A549 (cell line): ENCODE results near the gene MGAT5B. TPM values are rescaled to one million over a fixed set of nuclear protein-coding genes. Genes with fewer than 3 reads are reported as not detected.
A peak's percentile ranks its signal among the peaks of the same experiment; 100 is the strongest.

ENCODE experiments used
- ATAC-seq, 2 experiments: fragments of 200-7000 bp in 1 of 2; fragments of >200 bp in 1 of 2; cut with Nextera tagmentation in 1 of 2; cut with Tn5 transposase in 1 of 2; 3 replicates each; pipeline versions ENCODE4 v1.8.0 to v1.9.1; 2018 to 2020; ENCODE audit warnings: mild to moderate bottlenecking in 1 of 2, moderate library complexity in 1 of 2
- CTCF ChIA-PET: fragments of 300-600 bp; sonication (Branson Sonifier 250); formaldehyde crosslinking; extraction: SDS; loops from one replicate; lab custom pipeline; 2021; ENCODE audit warnings: antibody characterized with exemption, inconsistent platforms; lab: Yijun Ruan, JAX
- POLR2A ChIA-PET: fragments of 350-600 bp; formaldehyde crosslinking; extraction: SDS; loops from one replicate; lab custom pipeline; 2021; ENCODE audit warnings: antibody characterized with exemption, inconsistent platforms; lab: Yijun Ruan, JAX
- DNase-seq, 2 experiments: peaks; one replicate each; pipeline versions ENCODE4 v3.0.0 to v3.0.0-alpha.2; 2011 to 2016; ENCODE audit warnings: low read depth in 1 of 2, low spot score in 1 of 2
- FAIRE-seq: peaks from 2 replicates; lab custom pipeline; 2011; peaks lifted over from hg19 to GRCh38; lab: Jason Lieb, UNC
- H3K27ac ChIP-seq, 2 experiments: fragments of >200 bp; sonication (Bioruptor Twin); formaldehyde crosslinking; 3 replicates each; pipeline ENCODE4 v1.5.1; 2016 to 2017
- H3K4me1 ChIP-seq: fragments of >200 bp; sonication (Bioruptor Twin); formaldehyde crosslinking; 3 replicates; pipeline ENCODE4 v1.6.1; 2016
- H3K4me2 ChIP-seq: fragments of >200 bp; sonication (Bioruptor Twin); formaldehyde crosslinking; 3 replicates; pipeline ENCODE4 v1.6.1; 2016
- H3K4me3 ChIP-seq: fragments of >200 bp; sonication (Bioruptor Twin); formaldehyde crosslinking; 3 replicates; pipeline ENCODE4 v1.5.1; 2016
- H3K9me3 ChIP-seq: fragments of >200 bp; sonication (Bioruptor Twin); formaldehyde crosslinking; 3 replicates; pipeline ENCODE4 v1.6.1; 2016
- ATOH8 ChIP-seq: fragments of 250-450 bp; sonication (Bioruptor Pico); IDR thresholded peaks from 2 replicates; pipeline ENCODE4 v1.5.0; 2020; ENCODE audit warnings: low read depth, mild to moderate bottlenecking, moderate library complexity
- CHD4 ChIP-seq: fragments of 200-600 bp; sonication (generic); IDR thresholded peaks from 2 replicates; pipeline ENCODE4 v1.6.1; 2016; ENCODE audit warnings: antibody characterized with exemption, mild to moderate bottlenecking, borderline replicate concordance
- CTCF ChIP-seq: fragments of >200 bp; sonication (Bioruptor Twin); formaldehyde crosslinking; IDR thresholded peaks from 3 replicates; pipeline ENCODE4 v1.5.1; 2016
- HES2 ChIP-seq: fragments of >200 bp; sonication (Bioruptor Twin); formaldehyde crosslinking; IDR thresholded peaks from 2 replicates; pipeline ENCODE4 v1.6.1; 2016
- MAFK ChIP-seq: fragments of 450-650 bp; IDR thresholded peaks from 2 replicates; pipeline ENCODE4 v1.6.1; 2014; ENCODE audit not compliant: partially characterized antibody
- MYC ChIP-seq: IDR thresholded peaks from 2 replicates; pipeline ENCODE4 v1.6.1; 2012; ENCODE audit warnings: mild to moderate bottlenecking, inconsistent platforms, low read length, improper control_type of control experiment, borderline replicate concordance
- NPAS2 ChIP-seq: fragments of 250-450 bp; sonication (Bioruptor Pico); IDR thresholded peaks from 2 replicates; pipeline ENCODE4 v1.8.0; 2022; ENCODE audit warnings: mild to moderate bottlenecking, moderate library complexity, borderline replicate concordance
- POLR2AphosphoS2 ChIP-seq: conservative IDR thresholded peaks from 2 replicates; pipeline ENCODE4 v1.6.1; 2012; ENCODE audit warnings: low read length, improper control_type of control experiment, inconsistent platforms
- RAD21 ChIP-seq, 2 experiments: fragments of >200 bp in 1 of 2; sonication (Bioruptor Twin) in 1 of 2; formaldehyde crosslinking in 1 of 2; IDR thresholded peaks in 1 of 2; conservative IDR thresholded peaks in 1 of 2; 2 replicates in 1 of 2; 3 replicates in 1 of 2; pipeline ENCODE4 v1.6.1; 2012 to 2018; ENCODE audit warnings: inconsistent platforms in 1 of 2
- RNF2 ChIP-seq: fragments of 200-600 bp; sonication (generic); IDR thresholded peaks from 2 replicates; pipeline ENCODE4 v1.6.1; 2016; ENCODE audit warnings: low read depth, mild to moderate bottlenecking, antibody characterized with exemption, moderate library complexity, borderline replicate concordance
- SMC3 ChIP-seq: fragments of >200 bp; sonication (Bioruptor Twin); formaldehyde crosslinking; IDR thresholded peaks from 3 replicates; pipeline ENCODE4 v1.6.1; 2018; ENCODE audit warnings: inconsistent platforms
- SREBF2 ChIP-seq: fragments of 450-650 bp; IDR thresholded peaks from 2 replicates; pipeline ENCODE4 v1.6.1; 2014; ENCODE audit warnings: mild to moderate bottlenecking, moderate library complexity
- ZC3H11A ChIP-seq: fragments of 450-650 bp; IDR thresholded peaks from 2 replicates; pipeline ENCODE4 v1.6.1; 2014; ENCODE audit warnings: antibody characterized with exemption, mild to moderate bottlenecking
- ZFP36 ChIP-seq: fragments of 450-650 bp; IDR thresholded peaks from 2 replicates; pipeline ENCODE4 v1.6.1; 2014; ENCODE audit warnings: borderline replicate concordance; ENCODE audit not compliant: partially characterized antibody
- WGBS: methylation state at CpG from one replicate; pipeline ENCODE4 v1.1.6; 2017; ENCODE audit errors: missing lambda C conversion rate; 5-methylcytosine and 5-hydroxymethylcytosine counted together
- polyA plus RNA-seq, 4 experiments: library from polyadenylated mRNA; depleted of rRNA in 3 of 4; stranded (reverse); fragments of >200 nt; fragmentation: RNase III in 1 of 4; extraction: RNeasy Plus Mini Kit Qiagen cat#74134 plus additional on column Dnase treatment in 1 of 4; gene quantifications; 2 replicates in 3 of 4; 3 replicates in 1 of 4; pipeline ENCODE4 v1.2.3, GENCODE V29; 2011 to 2017
- TF ChIP-seq, protein P1 (sequence below): fragments of 450-650 bp; IDR thresholded peaks from 2 replicates; pipeline ENCODE4 v1.6.1; 2014; ENCODE audit warnings: antibody characterized with exemption
- TF ChIP-seq, protein P2 (sequence below): fragments of >200 bp; sonication (Bioruptor Twin); formaldehyde crosslinking; IDR thresholded peaks from 3 replicates; pipeline ENCODE4 v1.6.1; 2016

MGAT5B gene
- polyA plus RNA-seq, 2 of the 4 experiments (the other 2 are of a cell fraction), result 7.6 to 22.8 TPM

- ATAC-seq (peak; percentile 15 to 20; a peak in 1 of 6 replicates), DNase-seq (no peak), FAIRE-seq (no peak)
- ChIA-PET POLR2A (no interaction called here), CTCF (interaction anchor here (2.4 to 7.7 kb wide), 4 partner anchors 11 to 240 kb away, joined by 6 to 38 read pairs (median 13); partner anchors contain the start of gene MGAT5B)
- Histone ChIP-seq H3K9me3 (no peaks in the 10 kb centered on the region), H3K4me1 (no peaks in the 10 kb centered on the region), H3K27ac (no peak overlapping the region), H3K4me2 (no peak overlapping the region), H3K4me3 (no peak overlapping the region)
- WGBS, result 79% methylated on average over 24 of the region's 24 CpGs
- TF ChIP-seq ZFP36 (no peak), HES2 (no peak), POLR2AphosphoS2 (no peak), SMC3 (no peak), RNF2 (no peak)
Observed at GRCh38 chr17:76826330-76827068, 41.7 kb upstream of the MGAT5B start.

DNA sequence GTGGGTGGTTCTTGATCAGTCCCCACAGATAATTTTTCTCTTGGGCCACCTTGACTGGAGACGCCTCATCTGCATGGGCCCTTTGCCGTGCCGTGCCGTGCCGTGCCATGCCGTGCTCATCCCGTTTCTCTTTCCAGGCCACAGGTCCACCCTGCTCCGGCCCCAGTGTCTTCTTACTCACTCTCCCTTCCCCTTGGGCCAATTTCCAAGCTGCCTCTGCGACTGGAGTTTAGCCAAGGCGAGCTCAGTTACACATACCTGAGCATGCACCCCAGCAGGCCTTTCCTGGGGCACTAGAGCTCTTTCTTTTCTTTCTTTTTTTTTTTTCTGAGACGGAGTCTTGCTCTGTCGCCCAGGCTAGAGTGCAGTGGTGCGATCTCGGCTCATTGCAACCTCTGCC, 40.5 kb upstream of the MGAT5B start:
- WGBS, result 66% methylated on average over 14 of the region's 14 CpGs
- DNase-seq (no peak), FAIRE-seq (no peak), ATAC-seq (no peak)
- Histone ChIP-seq H3K9me3 (no peaks in the 10 kb centered on the region), H3K4me3 (no peak overlapping the region), H3K27ac (no peak overlapping the region), H3K4me1 (no peaks in the 10 kb centered on the region), H3K4me2 (no peak overlapping the region)
- ChIA-PET POLR2A (no interaction called here), CTCF (interaction anchor here (0.6 to 7.7 kb wide), 8 partner anchors 10 to 239 kb away, joined by 3 to 38 read pairs (median 6); partner anchors contain the start of gene MGAT5B)
- no peak for TF ChIP-seq CHD4
- no peak for TF ChIP-seq NPAS2
- no peak for TF ChIP-seq SREBF2
- no peak for TF ChIP-seq ATOH8 (CRISPR knock-in tag)
- no peak for TF ChIP-seq CTCF
- TF ChIP-seq RAD21 (conservative IDR thresholded peaks at IDR 0.05 in 1 of 2, IDR thresholded peaks at IDR 0.05 in 1 of 2), result no peak
- TF ChIP-seq MYC, result no peak
- TF ChIP-seq, protein P1, sequence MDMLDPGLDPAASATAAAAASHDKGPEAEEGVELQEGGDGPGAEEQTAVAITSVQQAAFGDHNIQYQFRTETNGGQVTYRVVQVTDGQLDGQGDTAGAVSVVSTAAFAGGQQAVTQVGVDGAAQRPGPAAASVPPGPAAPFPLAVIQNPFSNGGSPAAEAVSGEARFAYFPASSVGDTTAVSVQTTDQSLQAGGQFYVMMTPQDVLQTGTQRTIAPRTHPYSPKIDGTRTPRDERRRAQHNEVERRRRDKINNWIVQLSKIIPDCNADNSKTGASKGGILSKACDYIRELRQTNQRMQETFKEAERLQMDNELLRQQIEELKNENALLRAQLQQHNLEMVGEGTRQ, result no peak
- TF ChIP-seq, protein P2, sequence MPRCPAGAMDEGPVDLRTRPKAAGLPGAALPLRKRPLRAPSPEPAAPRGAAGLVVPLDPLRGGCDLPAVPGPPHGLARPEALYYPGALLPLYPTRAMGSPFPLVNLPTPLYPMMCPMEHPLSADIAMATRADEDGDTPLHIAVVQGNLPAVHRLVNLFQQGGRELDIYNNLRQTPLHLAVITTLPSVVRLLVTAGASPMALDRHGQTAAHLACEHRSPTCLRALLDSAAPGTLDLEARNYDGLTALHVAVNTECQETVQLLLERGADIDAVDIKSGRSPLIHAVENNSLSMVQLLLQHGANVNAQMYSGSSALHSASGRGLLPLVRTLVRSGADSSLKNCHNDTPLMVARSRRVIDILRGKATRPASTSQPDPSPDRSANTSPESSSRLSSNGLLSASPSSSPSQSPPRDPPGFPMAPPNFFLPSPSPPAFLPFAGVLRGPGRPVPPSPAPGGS, result no peak
- TF ChIP-seq ZC3H11A, result no peak
- TF ChIP-seq MAFK, result no peak
